Measurements from ENCODE around the gene RBFOX1.

GRCh38 chr16:7317982-7318381 lies 14.7 kb upstream of the RBFOX1 start:
- no peak for TF ChIP-seq POLR2A (IDR thresholded peaks at IDR 0.05)
- no peak for TF ChIP-seq CTCF (IDR thresholded peaks at IDR 0.05)
- TF ChIP-seq EP300 (IDR thresholded peaks at IDR 0.05), result no peak
- no peak for TF ChIP-seq POLR2AphosphoS5 (IDR thresholded peaks at IDR 0.05)
